ENCODE measurements around the gene HNRNPM. TPM values are rescaled to one million over a fixed set of nuclear protein-coding genes. Genes with fewer than 3 reads are reported as not detected.

The HNRNPM gene
- total and polyA plus RNA-seq, 9 donors, result 88.2 to 285 (median 180) TPM

DNA sequence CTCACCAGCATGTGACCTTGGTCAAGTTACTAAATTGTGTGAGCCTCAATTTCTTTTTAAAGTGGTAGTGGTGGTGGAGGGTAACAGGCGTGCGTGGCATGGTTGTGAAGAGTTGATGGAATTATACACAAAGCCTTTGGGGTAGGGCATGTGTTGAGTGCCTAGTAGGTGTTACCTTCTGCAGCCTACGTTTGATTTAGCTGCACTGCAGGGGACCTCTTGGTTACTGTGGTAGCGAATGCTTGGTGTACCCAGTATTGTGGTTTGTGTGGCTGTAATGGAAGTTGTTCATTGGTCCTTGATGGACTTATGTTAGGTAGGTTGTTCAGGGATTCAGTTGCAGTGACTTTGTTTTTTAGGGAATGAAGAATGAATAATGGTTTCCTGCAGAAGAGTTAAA, 33.1 kb downstream of the HNRNPM start:
- no peak overlapping the region for H3K27ac ChIP-seq

GRCh38 chr19:8478598-8478997, 33.8 kb downstream of the HNRNPM start:
- 45 to 60% (median 58%) methylated on average over 3 of the region's 3 CpGs for WGBS, 3 donors
- TF ChIP-seq EP300 (IDR thresholded peaks at IDR 0.05) (no peak), POLR2A (IDR thresholded peaks at IDR 0.05) (no peak)
- TF ChIP-seq, protein P1, sequence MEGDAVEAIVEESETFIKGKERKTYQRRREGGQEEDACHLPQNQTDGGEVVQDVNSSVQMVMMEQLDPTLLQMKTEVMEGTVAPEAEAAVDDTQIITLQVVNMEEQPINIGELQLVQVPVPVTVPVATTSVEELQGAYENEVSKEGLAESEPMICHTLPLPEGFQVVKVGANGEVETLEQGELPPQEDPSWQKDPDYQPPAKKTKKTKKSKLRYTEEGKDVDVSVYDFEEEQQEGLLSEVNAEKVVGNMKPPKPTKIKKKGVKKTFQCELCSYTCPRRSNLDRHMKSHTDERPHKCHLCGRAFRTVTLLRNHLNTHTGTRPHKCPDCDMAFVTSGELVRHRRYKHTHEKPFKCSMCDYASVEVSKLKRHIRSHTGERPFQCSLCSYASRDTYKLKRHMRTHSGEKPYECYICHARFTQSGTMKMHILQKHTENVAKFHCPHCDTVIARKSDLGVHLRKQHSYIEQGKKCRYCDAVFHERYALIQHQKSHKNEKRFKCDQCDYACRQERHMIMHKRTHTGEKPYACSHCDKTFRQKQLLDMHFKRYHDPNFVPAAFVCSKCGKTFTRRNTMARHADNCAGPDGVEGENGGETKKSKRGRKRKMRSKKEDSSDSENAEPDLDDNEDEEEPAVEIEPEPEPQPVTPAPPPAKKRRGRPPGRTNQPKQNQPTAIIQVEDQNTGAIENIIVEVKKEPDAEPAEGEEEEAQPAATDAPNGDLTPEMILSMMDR (IDR thresholded peaks at IDR 0.05), result no peak
- intact Hi-C loops (cut with DNase I), result no loop called here
- DNase-seq, result peak in 1 of 5 donors; percentile 22
- peaks cover 4% of the 10 kb centered on the region for H3K4me1 ChIP-seq (ENCODE audit: insufficient read depth)
- H3K27me3 ChIP-seq, result no peaks in the 10 kb centered on the region
- H3K36me3 ChIP-seq, result no peaks in the 10 kb centered on the region
- H3K27ac ChIP-seq, result no peak overlapping the region
- no peaks in the 10 kb centered on the region for H3K9me3 ChIP-seq
- H3K4me3 ChIP-seq, result no peak overlapping the region

More for the DNA sequence above, 33.1 kb downstream of the HNRNPM start:
- DNase-seq, result no peak
- WGBS, 3 donors, result 77 to 84% (median 77%) methylated on average over 4 of the region's 4 CpGs
- Histone ChIP-seq H3K27me3 (no peaks in the 10 kb centered on the region), H3K4me3 (no peak overlapping the region), H3K9me3 (no peaks in the 10 kb centered on the region), H3K4me1 (ENCODE audit: insufficient read depth) (peaks cover 4% of the 10 kb centered on the region), H3K36me3 (no peaks in the 10 kb centered on the region)
- TF ChIP-seq, protein P1 (IDR thresholded peaks at IDR 0.05), result no peak
- TF ChIP-seq EP300 (IDR thresholded peaks at IDR 0.05) (no peak), POLR2A (IDR thresholded peaks at IDR 0.05) (no peak)
- intact Hi-C loops (cut with DNase I), result no loop called here

DNA sequence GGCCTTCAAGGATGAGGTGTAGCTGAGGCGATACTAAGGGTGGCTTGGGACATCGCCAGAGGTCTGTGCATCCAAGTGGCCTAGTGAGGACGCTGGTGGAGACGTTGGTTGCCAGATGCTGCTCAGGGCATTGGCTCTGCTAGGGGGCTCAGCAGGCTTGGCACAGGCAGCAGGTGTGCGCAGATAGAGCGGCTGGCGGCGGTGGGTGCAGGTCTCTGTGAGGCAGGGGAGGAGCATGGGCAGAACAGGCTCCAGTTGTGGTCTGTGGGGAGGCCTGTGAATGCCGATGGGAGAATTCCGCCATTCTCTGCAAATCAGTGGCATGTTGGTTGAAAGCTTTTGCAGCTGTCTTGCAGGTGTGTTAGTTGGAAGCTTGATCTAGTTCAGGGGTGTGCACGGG, 36.4 kb downstream of the HNRNPM start:
- intact Hi-C loops (cut with DNase I), result no loop called here
- no peak overlapping the region for H3K4me3 ChIP-seq
- TF ChIP-seq EP300 (IDR thresholded peaks at IDR 0.05) (no peak), POLR2A (IDR thresholded peaks at IDR 0.05) (no peak)
- TF ChIP-seq, protein P1 (IDR thresholded peaks at IDR 0.05), result no peak
- no peaks in the 10 kb centered on the region for H3K27me3 ChIP-seq
- 57 to 69% (median 66%) methylated on average over 11 of the region's 11 CpGs for WGBS, 3 donors
- no peak overlapping the region for H3K27ac ChIP-seq
- peak in 1 of 5 donors; percentile 36 for DNase-seq
- peaks cover 4% of the 10 kb centered on the region for H3K4me1 ChIP-seq (ENCODE audit: insufficient read depth)
- H3K36me3 ChIP-seq, result no peaks in the 10 kb centered on the region
- H3K9me3 ChIP-seq, result no peaks in the 10 kb centered on the region

GRCh38 chr19:8481616-8482015, 36.8 kb downstream of the HNRNPM start:
- Histone ChIP-seq H3K36me3 (no peaks in the 10 kb centered on the region), H3K4me3 (no peak overlapping the region), H3K27ac (no peak overlapping the region), H3K27me3 (no peaks in the 10 kb centered on the region), H3K4me1 (ENCODE audit: insufficient read depth) (peaks cover 4% of the 10 kb centered on the region), H3K9me3 (no peaks in the 10 kb centered on the region)
- 72 to 75% (median 73%) methylated on average over 6 of the region's 6 CpGs for WGBS, 3 donors
- TF ChIP-seq EP300 (IDR thresholded peaks at IDR 0.05) (no peak), POLR2A (IDR thresholded peaks at IDR 0.05) (no peak)
- TF ChIP-seq, protein P1 (IDR thresholded peaks at IDR 0.05), result no peak
- DNase-seq, result peak in 1 of 5 donors; percentile 26
- intact Hi-C loops (cut with DNase I), result no loop called here

All from ovary (tissue), 9 donors.